Esophagus mucosa (tissue), 1 donor: ENCODE results near the gene NTN1. TPM values are rescaled to one million over a fixed set of nuclear protein-coding genes. Genes with fewer than 3 reads are reported as not detected.

Experiments used
- ATAC-seq: fragments of 200-7000 bp; cut with Tn5 transposase; one replicate; pipeline ENCODE4 v1.9.1; 2020
- total RNA-seq: library from RNA; stranded (reverse); gene quantifications from one replicate; pipeline ENCODE4 v1.2.4, GENCODE V29; 2023
- donor health status: DM: yes; HTN: yes; CAD: no.

NTN1 gene
- total RNA-seq, 1 donor from 2014 or later: 9.1 TPM

GRCh38 chr17:9038380-9038779, 17.1 kb downstream of the NTN1 start:
- no peak for ATAC-seq

GRCh38 chr17:9044772-9045463, 23.6 kb downstream of the NTN1 start:
- ATAC-seq: no peak

- peak; percentile 70 for ATAC-seq
Observed at GRCh38 chr17:9050801-9051401, 29.6 kb downstream of the NTN1 start.

GRCh38 chr17:9051561-9051960, 30.3 kb downstream of the NTN1 start:
- peak; percentile 38 for ATAC-seq

- no peak for ATAC-seq
Observed at GRCh38 chr17:9052921-9053320, 31.6 kb downstream of the NTN1 start.

- ATAC-seq: no peak
Observed at GRCh38 chr17:9053406-9053805, 32.1 kb downstream of the NTN1 start.

- no peak for ATAC-seq
Observed at GRCh38 chr17:9054126-9054975, 33.0 kb downstream of the NTN1 start.

GRCh38 chr17:9055281-9055680, 34.0 kb downstream of the NTN1 start:
- ATAC-seq: no peak

- no peak for ATAC-seq
Observed at GRCh38 chr17:9056566-9056965, 35.3 kb downstream of the NTN1 start.

- ATAC-seq: no peak
Observed at GRCh38 chr17:9057310-9057709, 36.0 kb downstream of the NTN1 start.

GRCh38 chr17:9062399-9062902, 41.1 kb downstream of the NTN1 start:
- no peak for ATAC-seq

GRCh38 chr17:9064311-9064834, 43.1 kb downstream of the NTN1 start:
- ATAC-seq: peak; percentile 10

- ATAC-seq: no peak
Observed at GRCh38 chr17:9071016-9071415, 49.7 kb downstream of the NTN1 start.

GRCh38 chr17:9071811-9072498, 50.6 kb downstream of the NTN1 start:
- ATAC-seq: no peak

GRCh38 chr17:9072696-9073339, 51.5 kb downstream of the NTN1 start:
- ATAC-seq: peak; percentile 21

GRCh38 chr17:9074131-9074530, 52.8 kb downstream of the NTN1 start:
- peak; percentile 97 for ATAC-seq

GRCh38 chr17:9079461-9080103, 58.3 kb downstream of the NTN1 start:
- no peak for ATAC-seq

GRCh38 chr17:9080296-9080914, 59.1 kb downstream of the NTN1 start:
- ATAC-seq: no peak

- no peak for ATAC-seq
Observed at GRCh38 chr17:9080983-9081382, 59.7 kb downstream of the NTN1 start.

- no peak for ATAC-seq
Observed at GRCh38 chr17:9086577-9086976, 65.3 kb downstream of the NTN1 start.

- ATAC-seq: no peak
Observed at GRCh38 chr17:9087921-9088320, 66.6 kb downstream of the NTN1 start.
